ENCODE results near the gene RNF114.

RNF114 gene

DNA sequence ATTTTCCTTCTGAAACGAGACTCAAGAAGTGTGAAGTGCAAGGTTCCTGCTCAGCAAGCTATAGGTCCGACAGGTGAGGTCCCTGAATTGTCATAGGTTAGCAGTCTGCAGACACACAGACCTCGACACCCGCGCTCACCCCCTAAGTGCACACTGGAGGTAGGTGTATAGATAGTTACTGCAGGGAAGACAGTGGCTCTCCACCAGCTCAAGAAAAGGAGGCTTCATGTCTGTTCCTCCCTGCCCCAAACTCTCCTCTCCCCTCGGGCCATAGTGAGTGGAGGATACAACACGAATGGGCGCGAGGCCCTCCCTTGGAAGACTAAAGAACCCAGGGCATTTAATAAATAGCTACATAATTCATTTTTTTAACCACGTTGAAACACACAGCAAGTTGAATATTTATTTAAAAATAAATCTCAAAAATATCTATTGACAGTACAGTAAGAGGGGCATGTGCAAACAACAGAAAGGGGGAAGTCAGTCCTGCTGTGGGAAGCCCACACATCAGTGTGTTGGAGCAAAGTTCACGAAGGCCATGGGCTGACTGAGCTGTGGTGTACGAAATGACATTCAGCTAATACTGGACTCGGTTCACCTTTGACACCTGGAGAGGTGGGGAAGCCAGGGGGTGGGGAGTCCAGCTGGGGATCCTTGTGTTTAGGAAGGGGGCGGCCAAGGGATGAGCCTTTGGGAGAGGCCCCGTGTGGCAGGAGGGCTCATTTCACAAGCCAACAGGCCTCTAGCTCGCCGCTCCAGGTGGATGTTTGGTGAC is 31.6 kb upstream of the RNF114 start:
- DNase-seq: no peak

DNA sequence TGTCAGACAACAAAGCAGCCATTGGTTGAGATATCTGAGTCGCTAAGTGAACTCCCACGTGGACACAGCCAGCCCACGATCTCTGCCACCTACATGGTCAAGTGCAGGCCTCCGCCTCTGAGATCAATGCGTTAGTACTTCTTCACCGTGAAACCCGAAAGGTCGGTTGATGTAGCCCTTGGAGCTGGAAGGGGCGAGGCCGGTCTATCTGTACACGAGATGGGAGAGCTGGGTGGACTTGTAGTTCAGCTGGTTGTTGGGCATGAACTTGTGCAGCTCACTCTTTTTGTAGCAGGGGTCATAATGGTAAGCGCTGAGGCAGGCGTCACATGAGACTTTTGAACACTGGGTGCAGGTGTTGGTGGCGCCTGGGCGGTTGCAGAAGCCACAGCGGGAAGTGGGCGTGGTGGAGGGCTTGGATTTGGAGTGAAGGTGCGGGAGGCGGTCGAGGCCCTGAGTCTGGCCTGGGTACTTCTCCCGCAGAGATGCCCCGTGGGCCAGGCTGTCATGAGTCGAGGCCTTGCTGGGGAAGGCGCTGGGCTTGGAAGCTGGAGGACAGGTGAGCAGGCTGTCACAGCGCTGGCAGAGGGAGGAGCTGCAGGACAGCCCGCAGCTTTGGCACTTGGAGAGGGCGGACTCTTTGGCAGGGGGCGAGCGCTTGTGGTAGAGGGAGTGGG is 30.6 kb upstream of the RNF114 start:
- no peak for DNase-seq

DNA sequence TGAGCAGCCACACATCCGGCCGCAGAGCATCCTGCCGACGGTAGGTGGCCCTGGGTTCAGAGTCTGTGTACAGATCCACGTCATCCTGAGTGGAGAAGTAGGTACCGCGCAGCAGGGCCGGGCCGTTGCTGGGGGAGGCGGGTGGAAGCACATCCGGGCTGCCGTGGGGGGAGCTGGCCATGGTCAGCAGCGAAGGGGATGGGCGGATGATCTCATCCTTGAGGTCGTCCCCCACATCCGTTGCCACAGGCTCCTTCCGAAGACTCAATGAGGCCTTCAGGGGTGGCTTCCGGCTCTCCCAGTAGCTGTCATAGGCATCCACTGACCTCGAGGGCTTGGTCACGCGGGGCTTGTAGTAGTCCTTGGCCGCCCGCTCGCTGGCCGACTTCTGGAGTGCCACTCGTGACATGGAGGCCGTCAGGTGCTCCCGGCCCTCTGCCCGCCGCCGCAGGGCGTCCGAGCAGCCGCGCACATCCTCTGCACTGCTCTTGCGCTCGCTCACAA is 30.0 kb upstream of the RNF114 start:
- DNase-seq: no peak

GRCh38 chr20:49906615-49907154 is 29.5 kb upstream of the RNF114 start:
- DNase-seq: no peak

GRCh38 chr20:49907405-49908257 is 28.6 kb upstream of the RNF114 start:
- no peak for DNase-seq

- DNase-seq: no peak
These were observed 28.0 kb upstream of the RNF114 start for GRCh38 chr20:49908258-49908565.

DNA sequence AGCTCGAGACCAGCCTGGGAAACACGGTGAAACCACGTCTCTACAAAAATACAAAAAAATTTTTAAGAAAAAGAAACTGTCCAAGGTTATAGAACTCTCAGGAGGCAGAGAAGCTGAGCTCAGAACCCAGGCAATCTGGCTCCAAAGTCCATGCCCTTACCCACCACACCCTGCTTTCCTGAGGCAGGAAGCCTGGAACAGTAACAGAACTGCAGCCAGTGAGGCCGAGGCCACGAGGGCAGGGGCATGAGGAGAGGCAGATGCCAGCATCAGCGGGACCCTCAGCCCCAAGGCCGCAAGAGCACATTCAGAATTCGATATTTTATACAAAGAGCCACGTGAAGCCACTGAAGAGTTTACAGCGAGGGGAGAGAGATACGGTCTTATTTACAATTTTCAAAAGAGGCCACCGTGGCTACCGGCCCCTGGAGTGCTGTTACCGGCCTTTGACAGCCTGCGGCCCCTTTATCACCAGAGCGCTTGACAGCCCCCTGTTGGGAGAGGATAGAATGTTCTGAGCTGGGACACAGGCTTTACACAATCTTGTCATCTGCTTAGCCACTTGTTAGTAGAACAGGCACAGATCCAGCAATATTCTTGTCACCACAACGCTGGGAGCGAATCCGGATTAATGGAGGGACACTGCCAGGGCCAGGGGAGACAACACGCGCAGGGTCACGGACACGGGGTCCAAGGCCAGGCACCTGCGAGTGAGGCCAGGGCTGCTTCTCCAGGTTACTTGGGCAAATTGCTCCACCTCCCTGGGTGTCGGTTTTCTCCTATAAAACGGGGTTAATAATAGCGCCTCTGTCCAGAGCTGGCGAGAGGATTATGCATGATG is 26.5 kb upstream of the RNF114 start:
- DNase-seq: no peak

DNA sequence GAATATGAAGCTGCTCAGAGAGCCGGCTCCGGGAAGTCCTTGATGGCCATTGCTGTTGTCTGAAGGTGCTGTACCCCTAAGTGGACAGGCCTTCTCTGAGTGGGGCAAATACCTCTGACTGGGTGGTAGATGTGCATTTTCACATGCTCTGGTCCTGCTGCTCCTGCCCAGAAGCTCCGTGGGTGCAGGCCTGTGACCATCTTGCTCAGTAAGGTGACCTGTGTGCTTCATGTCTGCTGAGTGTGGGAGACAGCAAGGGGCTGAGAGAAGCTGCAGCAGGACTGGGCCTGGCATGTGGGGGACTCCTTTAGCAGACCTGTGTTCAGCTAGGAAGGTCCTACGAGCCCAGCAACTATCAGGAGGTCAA is 25.9 kb upstream of the RNF114 start:
- no peak for DNase-seq

- no peak for DNase-seq
These were observed 22.7 kb upstream of the RNF114 start for GRCh38 chr20:49913399-49914047.

GRCh38 chr20:49914310-49915117 is 21.7 kb upstream of the RNF114 start:
- DNase-seq: no peak

DNA sequence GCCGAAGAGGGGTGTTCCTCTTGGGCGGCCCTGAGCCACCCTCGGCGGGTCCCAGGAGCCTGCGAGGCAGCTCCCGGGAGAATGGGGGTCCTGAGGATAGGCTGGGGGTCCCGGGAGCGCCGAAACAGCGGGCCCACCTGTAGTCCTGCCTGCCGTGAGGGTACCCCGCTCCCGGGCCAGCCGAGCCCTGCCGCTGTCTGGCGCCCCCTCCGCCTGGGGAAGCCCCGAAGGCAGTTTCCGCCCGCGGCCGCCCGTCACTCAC is 21.1 kb upstream of the RNF114 start:
- DNase-seq: no peak

DNA sequence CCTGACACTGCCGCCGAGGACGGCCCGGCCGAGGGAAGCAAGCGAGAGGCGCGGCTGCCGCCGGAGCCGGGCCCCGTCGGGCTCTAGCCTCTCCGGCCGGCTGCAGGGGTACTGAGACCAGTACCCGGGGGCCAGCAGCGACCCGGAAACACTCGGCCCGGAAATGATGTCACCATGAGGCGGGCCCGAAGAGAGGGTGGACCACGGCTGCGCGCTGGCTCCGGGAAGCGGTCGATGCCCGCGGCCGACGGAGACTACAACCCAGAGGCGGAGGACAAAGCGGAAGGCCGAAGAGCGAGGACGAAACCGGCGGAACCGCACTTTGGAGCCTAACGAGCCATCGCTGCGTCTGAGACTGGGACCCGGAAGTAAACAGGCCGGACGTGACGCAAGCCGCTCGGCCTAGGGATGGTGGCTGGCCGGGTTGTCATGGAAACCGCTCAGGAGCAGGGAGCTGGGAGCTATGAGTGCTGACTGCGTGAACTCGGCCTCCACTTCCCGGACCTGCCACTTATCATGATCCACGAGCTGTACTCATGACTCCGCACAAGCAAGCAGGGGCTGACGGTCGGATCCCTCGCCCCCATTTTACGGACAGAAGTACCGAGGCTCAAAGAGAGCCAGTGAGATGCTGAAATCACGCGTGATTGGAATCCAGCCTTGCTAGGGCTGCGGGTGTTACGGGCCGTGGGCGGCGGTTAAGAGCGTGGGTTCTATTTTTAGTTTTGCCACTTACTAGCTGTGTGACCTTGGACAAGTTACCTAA is 20.6 kb upstream of the RNF114 start, which contains the start of gene SPATA2:
Gene SPATA2, minus strand, starts transcription at position 150 of the 766 bp plus-strand sequence. CDS start 7,039 bp downstream, outside the sequence.
- DNase-seq: peak; percentile 95

DNA sequence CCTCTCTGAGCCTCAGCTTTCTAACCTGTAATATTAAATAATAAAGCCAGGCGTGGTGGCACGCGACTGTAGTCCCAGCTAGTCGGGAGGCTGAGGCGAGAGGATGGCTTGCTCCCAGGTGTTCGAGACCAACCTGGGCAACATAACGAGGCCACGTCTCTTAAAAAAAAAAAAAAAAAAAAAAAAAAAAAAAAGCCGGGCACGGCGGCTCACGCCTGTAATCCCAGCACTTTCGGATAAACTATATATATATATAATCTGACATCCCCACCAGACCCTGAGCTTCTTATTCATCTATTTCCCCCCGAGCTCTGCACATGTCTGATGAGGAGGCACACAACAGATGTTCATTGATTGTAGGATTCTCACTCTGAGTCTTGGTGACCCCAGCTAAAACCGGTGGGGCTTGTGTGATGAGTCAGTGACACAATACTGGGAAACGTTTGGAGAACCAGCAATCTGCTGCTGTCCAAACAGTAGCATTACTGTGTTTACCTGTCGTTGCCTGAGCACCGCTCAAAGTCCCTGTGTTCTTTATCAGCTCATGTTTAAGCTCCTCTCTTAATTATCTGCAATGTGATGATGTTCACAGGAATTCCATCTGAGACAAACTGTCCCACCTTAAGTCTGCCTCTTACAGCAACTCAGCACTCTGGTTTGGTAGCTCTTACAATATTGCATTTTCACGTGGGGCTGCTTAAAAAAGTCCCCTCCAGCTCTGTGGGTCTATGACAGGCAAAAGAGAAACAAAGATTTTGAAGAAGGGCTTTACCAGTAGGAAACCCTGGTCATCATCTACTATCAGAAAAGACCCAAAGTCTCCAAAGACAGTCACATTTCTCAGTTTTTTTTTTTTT is 19.8 kb upstream of the RNF114 start:
- peak; percentile 45 for DNase-seq

DNA sequence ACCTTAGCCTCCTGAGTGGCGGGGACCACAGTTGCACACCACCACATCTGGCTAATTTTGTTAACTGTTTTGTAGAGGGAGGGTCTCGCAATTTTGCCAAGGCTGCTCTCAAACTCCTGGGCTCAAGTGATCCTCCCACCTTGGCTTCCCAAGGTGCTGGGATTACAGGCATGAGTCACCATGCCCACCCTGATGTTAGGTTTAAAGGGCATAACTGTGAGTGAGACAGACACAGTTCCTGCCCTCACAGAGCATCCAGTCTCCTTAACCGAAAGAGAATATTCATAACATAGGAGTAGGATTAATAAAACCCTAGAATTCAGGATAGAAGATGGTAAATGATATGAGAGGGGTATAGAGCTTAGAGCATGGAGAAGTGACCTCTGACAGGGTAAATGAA is 17.8 kb upstream of the RNF114 start:
- no peak for DNase-seq

- no peak for DNase-seq
These were observed 17.2 kb upstream of the RNF114 start for GRCh38 chr20:49919009-49919408.

- DNase-seq: no peak
These were observed 16.7 kb upstream of the RNF114 start for GRCh38 chr20:49919461-49919860.

- DNase-seq: no peak
These were observed 11.9 kb upstream of the RNF114 start for GRCh38 chr20:49924247-49924646.

DNA sequence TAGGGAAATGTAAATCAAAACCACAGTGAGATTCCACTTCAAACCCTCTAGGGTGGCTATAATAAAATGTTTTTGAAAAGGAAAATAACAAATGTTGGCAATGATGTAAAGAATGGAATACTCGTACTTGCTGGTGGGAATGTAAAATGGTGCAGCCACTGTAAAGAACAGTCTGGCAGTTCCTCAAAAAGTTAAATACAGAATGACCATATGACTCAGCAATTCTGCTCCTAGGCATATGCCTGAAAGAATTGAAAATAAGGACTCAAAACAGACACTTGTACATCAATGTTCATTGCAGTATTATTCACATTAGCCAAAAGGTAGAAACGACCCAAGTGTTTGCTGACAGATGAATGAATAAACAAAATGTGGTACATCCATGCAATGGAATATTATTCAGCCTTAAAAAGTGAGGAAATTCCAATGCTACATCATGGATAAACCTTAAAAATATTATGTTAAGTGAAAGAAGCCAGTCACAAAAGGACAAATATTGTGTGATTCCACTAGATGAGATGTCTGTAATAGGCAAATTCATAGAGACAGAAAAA is 10.2 kb upstream of the RNF114 start:
- no peak for DNase-seq

Measured in fibroblast of skin of right biceps (primary cell).